GM18867 (cell line): ENCODE measurements around the gene HSPBP1.
A peak's percentile ranks its signal among the peaks of the same experiment; 100 is the strongest.

Experiments
- ATAC-seq: cut with Tn5 transposase; IDR thresholded peaks from one replicate; pipeline ENCODE4 v1.9.1; 2021; ENCODE audit warnings: mild to moderate bottlenecking, moderate library complexity; ENCODE audit not compliant: unreplicated experiment

Gene HSPBP1

DNA sequence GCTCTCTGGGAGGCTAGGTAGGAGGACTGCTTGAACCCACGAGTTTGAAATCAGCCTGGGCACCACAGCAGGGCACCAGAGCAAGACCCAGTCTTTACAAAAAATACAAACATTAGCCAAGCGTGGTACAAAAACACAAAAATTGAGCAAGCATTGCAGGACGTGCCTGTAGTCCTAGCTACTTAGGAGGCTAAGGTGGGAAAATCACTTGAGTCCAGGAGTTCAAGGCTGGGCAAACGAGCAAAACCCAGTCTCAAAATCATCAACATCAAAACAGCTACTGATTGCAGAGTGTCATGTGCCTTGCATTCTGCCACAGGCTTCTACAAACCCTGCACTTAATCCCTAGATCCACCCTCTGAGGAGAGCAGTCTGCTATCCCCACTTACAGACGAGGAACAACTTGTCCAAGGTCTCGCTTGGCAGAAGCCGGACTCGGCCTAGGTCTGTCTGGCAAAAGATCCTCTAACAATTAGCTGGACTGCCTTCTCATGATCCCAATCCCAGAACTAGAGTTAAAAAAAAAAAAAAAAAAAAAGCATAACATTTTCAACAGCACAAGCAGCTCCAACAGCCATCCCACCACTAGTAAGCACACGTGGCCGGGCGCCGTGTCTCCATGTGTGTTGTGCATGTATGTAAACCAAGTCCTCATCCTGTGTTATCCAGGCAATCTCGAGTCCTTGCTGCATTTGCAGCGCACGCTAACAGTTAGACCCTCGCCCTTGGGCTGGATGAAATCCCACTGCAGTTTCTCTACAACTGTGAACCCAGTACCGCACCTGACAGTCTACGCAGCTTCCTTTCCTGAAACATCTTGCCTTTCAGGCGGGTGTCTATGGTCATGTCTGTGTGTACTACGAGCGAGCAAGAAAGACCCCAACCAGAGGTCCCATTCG, 23.1 kb downstream of the HSPBP1 start:
- no peak for ATAC-seq

- ATAC-seq, result no peak
Observed at GRCh38 chr19:55255618-55256423, 24.1 kb downstream of the HSPBP1 start.

DNA sequence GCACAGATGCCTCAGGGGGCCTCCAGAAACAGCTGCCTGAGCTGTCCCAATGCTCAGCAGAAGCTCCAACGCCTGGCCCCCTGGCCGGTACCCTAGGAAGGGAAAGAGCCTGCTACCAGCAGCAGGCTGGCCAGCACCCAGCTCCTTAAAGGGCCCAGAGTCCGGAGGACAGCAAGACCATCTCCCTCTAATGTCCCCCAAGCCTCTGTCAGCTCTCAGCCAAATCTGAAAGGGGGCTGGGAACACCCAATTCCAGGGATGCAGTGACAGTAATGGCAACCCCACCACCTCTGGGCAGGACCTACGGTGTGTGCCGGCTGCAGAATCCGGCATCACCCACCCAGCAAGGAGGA, 25.3 kb downstream of the HSPBP1 start:
- ATAC-seq, result no peak

- peak; percentile 38 for ATAC-seq
Observed at GRCh38 chr19:55253842-55254624, 25.9 kb downstream of the HSPBP1 start.

GRCh38 chr19:55252760-55253663, 26.9 kb downstream of the HSPBP1 start:
- ATAC-seq, result peak; percentile 2

DNA sequence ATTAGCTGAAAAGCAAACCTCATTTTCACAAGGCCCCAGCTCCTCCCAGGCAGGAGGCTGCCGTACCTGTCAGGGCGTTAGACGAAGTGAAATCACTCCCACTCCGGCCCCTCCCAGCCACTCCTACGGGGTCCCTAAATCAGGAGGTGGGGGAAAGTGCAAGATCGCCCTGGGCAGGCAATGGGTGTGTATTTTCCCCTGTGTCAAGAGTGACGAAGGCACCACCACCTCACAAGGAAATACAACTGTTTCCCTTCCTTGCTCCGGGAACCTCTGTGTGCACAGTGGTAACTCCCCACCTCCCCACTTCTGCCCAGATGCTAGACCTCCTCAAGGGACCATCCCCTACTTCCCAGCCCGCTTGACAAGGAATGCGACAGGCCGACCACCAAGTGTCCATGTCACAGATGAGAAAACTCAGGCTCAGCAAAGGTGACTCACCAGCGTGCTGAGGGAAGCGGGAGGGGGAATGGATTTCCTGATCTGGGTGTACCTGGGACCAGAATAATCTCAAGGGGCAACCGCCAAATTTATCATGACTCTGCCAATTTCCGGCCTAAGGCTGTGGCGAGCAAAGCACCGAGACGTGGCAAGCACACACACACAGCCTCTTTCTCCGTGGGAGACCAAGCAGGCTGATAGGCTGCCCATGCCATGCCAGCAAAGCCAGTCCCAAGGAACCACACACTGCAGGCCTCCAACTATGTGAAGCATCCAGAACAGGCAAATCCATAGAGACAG, 28.4 kb downstream of the HSPBP1 start:
- no peak for ATAC-seq

DNA sequence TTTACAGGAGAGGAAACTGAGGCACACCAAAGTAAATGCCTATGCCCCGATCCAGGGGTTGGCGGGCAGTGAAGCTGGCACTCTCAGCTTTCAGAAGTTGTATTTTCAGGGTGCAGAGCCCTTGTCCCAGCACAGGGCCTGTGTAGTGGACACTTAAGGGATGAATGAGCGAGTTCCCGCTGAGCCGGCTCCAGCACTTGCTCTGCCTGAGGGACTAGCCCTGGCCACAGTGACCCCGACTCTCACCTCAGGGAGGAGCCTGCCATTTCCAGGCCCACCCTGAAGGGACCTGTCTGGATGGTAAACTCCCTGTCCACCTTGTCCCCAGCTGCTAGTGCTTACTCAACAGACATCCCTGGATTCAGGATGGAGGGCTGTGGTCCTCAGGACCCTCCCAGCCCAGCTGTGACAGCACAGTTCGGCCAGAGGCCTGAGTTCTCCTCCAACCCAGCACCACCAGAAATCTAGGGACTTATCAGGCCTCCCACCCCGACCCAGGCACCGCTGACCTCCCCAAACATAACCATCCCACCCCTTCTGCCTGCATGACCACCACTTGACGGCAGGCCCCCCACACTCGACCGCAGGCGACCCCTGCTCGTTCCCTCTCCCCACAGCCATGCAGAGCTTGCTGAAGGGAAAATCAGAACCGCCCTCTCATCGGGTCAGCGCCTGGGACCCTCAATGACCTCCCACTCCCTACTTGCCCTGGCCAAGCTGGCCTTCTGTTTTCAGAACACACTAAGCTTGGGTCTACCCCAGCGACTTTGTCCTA, 29.5 kb downstream of the HSPBP1 start:
- no peak for ATAC-seq

DNA sequence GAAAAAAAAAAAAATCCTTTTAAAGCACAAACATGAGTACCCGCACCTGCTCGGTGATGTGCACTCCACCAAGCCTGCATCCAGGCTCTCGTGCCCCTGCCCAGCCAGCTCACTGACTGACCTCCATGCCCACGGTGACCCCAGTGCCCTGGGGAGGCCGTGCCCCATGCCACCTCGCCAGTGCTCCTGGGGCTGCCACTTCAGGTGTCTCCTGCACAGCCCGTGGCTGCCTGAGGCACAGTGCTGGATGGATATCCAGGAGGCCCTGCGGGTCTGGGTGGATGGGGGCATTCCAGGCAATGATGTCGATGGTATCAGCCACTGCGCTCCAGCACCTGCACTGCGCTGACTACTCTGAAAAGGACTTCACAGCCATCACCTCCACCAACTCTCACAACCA, 30.1 kb downstream of the HSPBP1 start:
- ATAC-seq, result no peak

DNA sequence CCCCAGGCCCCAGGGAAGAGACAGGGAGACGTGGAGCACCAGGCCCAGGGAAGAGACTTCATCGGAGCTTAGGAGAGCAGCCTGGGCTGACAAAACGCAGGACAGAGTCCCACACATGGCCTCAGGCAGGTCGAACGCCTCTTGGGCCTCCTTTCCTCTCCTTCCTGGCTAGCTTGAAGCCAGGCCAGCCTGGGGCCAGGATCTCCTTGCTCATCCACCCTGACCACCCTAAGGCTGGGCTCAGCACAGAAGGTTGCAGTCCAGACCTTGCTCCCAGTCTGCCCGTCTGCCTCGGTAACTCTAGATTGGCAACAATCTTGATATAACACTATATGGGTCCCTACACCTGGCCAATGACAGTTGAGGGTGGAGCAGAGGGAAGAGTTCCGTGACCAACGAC, 31.2 kb downstream of the HSPBP1 start:
- ATAC-seq, result no peak

GRCh38 chr19:55248166-55248675, 31.7 kb downstream of the HSPBP1 start:
- no peak for ATAC-seq

DNA sequence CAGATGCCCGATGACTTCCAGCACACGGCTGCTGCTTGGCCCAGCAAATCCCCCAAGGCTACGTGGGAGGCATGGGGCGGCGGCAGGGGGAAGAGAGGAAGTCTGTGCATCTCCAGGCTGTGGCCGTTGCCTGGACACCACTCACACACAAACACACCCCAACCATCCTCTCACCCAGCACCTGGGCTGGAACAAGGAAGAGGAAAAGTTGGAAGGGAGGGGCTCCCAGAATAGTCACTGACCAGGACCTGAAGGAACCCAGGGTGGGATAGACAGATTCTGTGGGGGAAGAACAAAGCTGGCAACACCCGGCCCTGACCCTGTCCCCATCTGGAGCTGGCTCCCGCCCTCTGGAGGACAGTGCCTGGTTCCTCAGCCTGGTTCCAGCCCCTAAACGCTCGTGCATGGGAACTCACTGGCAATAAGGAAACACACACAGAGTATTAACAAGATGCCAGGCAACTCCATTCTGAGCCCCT, 32.2 kb downstream of the HSPBP1 start:
- no peak for ATAC-seq

DNA sequence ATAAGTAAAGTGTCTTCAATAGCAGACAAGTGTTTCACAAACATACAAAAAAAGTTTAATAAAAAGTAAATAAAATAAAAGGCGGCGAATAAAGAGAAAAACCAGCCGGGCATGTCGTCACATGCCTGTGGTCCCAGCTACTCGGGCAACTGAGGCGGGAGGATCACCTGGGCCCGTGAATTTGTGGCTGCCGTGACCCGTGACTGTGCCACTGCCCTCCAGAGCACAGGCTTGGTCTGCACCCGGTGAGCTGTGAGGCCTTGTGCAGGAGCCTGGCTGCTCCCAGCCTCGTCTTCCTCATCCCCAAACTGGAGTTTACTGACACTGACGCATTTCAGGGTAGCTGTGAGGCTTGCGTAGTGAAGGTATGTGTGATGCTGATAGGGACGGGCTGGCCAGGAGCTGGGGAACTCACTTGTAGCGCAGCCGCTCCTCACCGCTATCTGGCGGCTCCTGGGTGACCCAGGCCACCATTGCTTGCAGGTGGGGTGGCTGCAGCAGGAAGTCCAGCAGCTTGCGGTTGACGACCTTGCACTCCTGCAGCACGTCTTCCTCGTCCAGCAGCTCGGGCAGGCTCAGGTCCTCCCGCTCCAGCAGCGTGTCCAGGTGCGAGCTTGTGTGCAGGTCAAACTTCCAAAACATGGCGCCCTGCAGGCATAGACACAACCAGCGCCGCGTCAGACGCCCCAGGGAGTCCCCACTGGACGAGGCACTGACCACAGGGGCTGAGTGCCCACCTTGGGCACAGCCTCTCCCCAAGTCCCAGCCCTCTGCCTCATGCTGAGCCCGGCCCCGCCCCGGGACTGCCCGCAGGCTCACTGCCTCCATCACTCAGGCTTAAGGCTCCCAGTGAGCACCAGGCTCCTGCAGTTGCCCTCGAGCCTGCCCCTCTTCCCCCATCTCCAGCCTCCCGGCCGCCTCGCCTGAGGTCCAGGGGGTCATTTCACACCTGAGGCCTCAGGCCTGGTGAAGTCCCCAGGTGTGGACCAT, 33.2 kb downstream of the HSPBP1 start:
- ATAC-seq, result no peak

GRCh38 chr19:55245236-55245904, 34.5 kb downstream of the HSPBP1 start:
- no peak for ATAC-seq

DNA sequence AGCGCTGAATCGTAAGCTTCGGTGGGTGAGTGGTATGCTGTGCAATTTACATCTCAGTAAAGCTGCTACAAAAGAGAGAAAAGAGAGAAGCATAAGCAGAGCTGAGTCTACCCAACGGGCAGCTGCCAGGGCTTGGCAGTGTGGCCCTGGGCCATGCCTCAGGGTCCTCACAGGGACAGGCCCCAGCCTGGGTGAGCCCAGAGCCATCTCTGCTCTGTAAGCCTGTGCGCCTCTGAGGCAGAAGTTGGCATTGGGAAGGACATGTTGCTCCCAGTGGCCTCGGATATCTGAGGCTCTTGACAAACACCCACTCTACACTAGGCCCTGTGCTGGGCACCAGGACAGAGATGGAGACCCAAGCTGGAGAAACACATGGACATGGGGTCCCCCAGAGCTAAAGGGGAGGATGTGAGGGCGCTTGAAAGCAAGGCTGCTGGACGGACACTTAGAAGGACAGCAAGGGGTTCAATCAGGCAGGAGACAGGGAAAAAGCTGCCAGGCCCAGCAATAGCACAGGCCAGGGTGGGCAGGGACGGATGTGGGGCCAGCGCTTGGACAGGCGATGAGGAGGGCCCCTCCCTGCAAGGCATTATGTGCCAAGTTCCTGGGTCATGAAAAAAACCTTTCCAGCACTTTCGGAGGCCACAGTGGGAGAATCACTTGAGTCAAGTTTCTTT, 35.8 kb downstream of the HSPBP1 start:
- ATAC-seq, result no peak

- ATAC-seq, result no peak
Observed at GRCh38 chr19:55242517-55242916, 37.4 kb downstream of the HSPBP1 start.

DNA sequence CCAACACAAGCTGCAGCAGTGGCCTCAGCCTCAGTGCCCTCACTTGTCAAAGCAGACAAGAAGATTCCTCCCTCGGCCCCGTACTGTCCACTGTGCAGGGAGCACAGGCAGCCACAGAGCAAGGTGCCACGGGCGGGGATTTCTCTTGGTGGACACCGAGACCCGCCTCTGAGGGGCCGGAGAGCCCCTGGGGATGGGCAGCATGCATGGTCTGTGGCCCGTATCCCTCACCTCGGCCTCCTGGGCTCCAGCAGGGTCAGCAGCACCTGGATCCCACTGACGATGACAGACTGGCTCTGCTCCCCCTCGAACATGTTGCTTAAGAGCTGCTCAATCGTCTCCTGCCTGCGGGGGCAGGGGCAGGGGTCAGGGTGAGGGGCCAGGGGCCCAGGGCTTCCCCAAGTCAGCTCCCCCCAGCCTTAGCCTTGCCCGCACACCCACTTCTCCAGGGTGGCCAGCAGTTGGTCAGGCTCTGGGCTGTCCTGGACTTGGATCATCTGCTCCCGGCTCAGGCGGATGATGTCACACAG, 37.9 kb downstream of the HSPBP1 start:
- no peak for ATAC-seq
